Measurements from ENCODE around the gene MYLK2. TPM values are rescaled to one million over a fixed set of nuclear protein-coding genes. Genes with fewer than 3 reads are reported as not detected.

MYLK2 gene

GRCh38 chr20:31877684-31878083, 58.5 kb downstream of the MYLK2 start:
- Histone ChIP-seq H3K27me3 (ENCODE audit: insufficient read depth, low read length, poor library complexity) (no peaks in the 10 kb centered on the region), H3K4me3 (ENCODE audit: low read length) (no peak overlapping the region), H3K79me1 (ENCODE audit: low read length) (no peaks in the 10 kb centered on the region), H2BK15ac (replicated peaks; ENCODE audit: low read depth) (no peak overlapping the region), H3K36me3 (ENCODE audit: control insufficient read depth, insufficient read depth, low read length) (no peaks in the 10 kb centered on the region), H3K4ac (ENCODE audit: low read depth, low read length) (no peak overlapping the region), H2BK5ac (ENCODE audit: low read length) (no peak overlapping the region), H3K79me2 (ENCODE audit: control insufficient read depth, insufficient read depth, low read length) (no peaks in the 10 kb centered on the region), H4K5ac (ENCODE audit: low read length) (no peak overlapping the region), H3K56ac (ENCODE audit: low read length) (no peak overlapping the region), H4K8ac (ENCODE audit: low read depth, low read length) (no peak overlapping the region), H3K27ac (ENCODE audit: low read depth, low read length) (no peak overlapping the region), H3K9ac (ENCODE audit: low read length) (no peak overlapping the region), H3K23ac (ENCODE audit: low read length) (no peak overlapping the region), H2AK5ac (ENCODE audit: low read length) (no peak overlapping the region), H3K18ac (ENCODE audit: low read length) (no peak overlapping the region), H2BK120ac (ENCODE audit: low read depth, low read length) (no peak overlapping the region), H3K4me2 (ENCODE audit: low read length) (no peak overlapping the region), H3K4me1 (ENCODE audit: control insufficient read depth, low read depth, low read length) (no peaks in the 10 kb centered on the region)
- no peak for DNase-seq

- peak overlapping the region; percentile 87 for H3K56ac ChIP-seq (ENCODE audit: low read length)
These were observed 60.2 kb downstream of the MYLK2 start for GRCh38 chr20:31879143-31879987.

GRCh38 chr20:31881945-31882344, 62.8 kb downstream of the MYLK2 start:
- Histone ChIP-seq H3K4ac (ENCODE audit: low read depth, low read length) (no peak overlapping the region), H3K79me1 (ENCODE audit: low read length) (no peaks in the 10 kb centered on the region), H4K5ac (ENCODE audit: low read length) (no peak overlapping the region), H4K8ac (ENCODE audit: low read depth, low read length) (no peak overlapping the region), H3K4me3 (ENCODE audit: low read length) (no peak overlapping the region), H2AK5ac (ENCODE audit: low read length) (no peak overlapping the region), H3K27ac (ENCODE audit: low read depth, low read length) (no peak overlapping the region), H3K56ac (ENCODE audit: low read length) (no peak overlapping the region), H3K4me2 (ENCODE audit: low read length) (no peak overlapping the region), H3K79me2 (ENCODE audit: control insufficient read depth, insufficient read depth, low read length) (no peaks in the 10 kb centered on the region), H3K9ac (ENCODE audit: low read length) (no peak overlapping the region), H2BK120ac (ENCODE audit: low read depth, low read length) (no peak overlapping the region), H3K18ac (ENCODE audit: low read length) (no peak overlapping the region), H3K4me1 (ENCODE audit: control insufficient read depth, low read depth, low read length) (no peaks in the 10 kb centered on the region), H2BK15ac (replicated peaks; ENCODE audit: low read depth) (no peak overlapping the region), H3K36me3 (ENCODE audit: control insufficient read depth, insufficient read depth, low read length) (no peaks in the 10 kb centered on the region), H2BK5ac (ENCODE audit: low read length) (no peak overlapping the region), H3K27me3 (ENCODE audit: insufficient read depth, low read length, poor library complexity) (no peaks in the 10 kb centered on the region), H3K23ac (ENCODE audit: low read length) (no peak overlapping the region)
- no CpG with 5 or more reads among the region's 5 CpGs for WGBS (ENCODE audit: extremely low coverage, insufficient coverage, low lambda C conversion rate)
- DNase-seq = no peak

More at GRCh38 chr20:31879143-31879987, 60.2 kb downstream of the MYLK2 start:
- H3K79me1 ChIP-seq (ENCODE audit: low read length) = no peaks in the 10 kb centered on the region
- peak overlapping the region; percentile 89 for H3K4me2 ChIP-seq (ENCODE audit: low read length)
- no peak overlapping the region for H3K23ac ChIP-seq (ENCODE audit: low read length)
- H3K18ac ChIP-seq (ENCODE audit: low read length) = no peak overlapping the region
- no peaks in the 10 kb centered on the region for H3K36me3 ChIP-seq (ENCODE audit: control insufficient read depth, insufficient read depth, low read length)
- H2BK15ac ChIP-seq (replicated peaks; ENCODE audit: low read depth) = no peak overlapping the region
- H4K5ac ChIP-seq (ENCODE audit: low read length) = no peak overlapping the region
- peak overlapping the region; percentile 51 for H3K4me3 ChIP-seq (ENCODE audit: low read length)
- H2AK5ac ChIP-seq (ENCODE audit: low read length) = no peak overlapping the region
- H3K4me1 ChIP-seq (ENCODE audit: control insufficient read depth, low read depth, low read length) = no peaks in the 10 kb centered on the region
- no peak overlapping the region for H4K8ac ChIP-seq (ENCODE audit: low read depth, low read length)
- no peak overlapping the region for H3K27ac ChIP-seq (ENCODE audit: low read depth, low read length)
- H3K79me2 ChIP-seq (ENCODE audit: control insufficient read depth, insufficient read depth, low read length) = no peaks in the 10 kb centered on the region
- H2BK120ac ChIP-seq (ENCODE audit: low read depth, low read length) = no peak overlapping the region
- peak; percentile 99 for DNase-seq
- H3K4ac ChIP-seq (ENCODE audit: low read depth, low read length) = no peak overlapping the region
- no peak overlapping the region for H2BK5ac ChIP-seq (ENCODE audit: low read length)
- peak overlapping the region; percentile 76 for H3K9ac ChIP-seq (ENCODE audit: low read length)
- no CpG with 5 or more reads among the region's 45 CpGs for WGBS (ENCODE audit: extremely low coverage, insufficient coverage, low lambda C conversion rate)
- H3K27me3 ChIP-seq (ENCODE audit: insufficient read depth, low read length, poor library complexity) = no peaks in the 10 kb centered on the region

- Histone ChIP-seq H3K79me2 (ENCODE audit: control insufficient read depth, insufficient read depth, low read length) (no peaks in the 10 kb centered on the region), H2BK120ac (ENCODE audit: low read depth, low read length) (no peak overlapping the region), H3K56ac (ENCODE audit: low read length) (no peak overlapping the region), H2BK15ac (replicated peaks; ENCODE audit: low read depth) (no peak overlapping the region), H3K4me3 (ENCODE audit: low read length) (no peak overlapping the region), H3K23ac (ENCODE audit: low read length) (no peak overlapping the region), H3K27me3 (ENCODE audit: insufficient read depth, low read length, poor library complexity) (no peaks in the 10 kb centered on the region), H3K4me2 (ENCODE audit: low read length) (no peak overlapping the region), H3K9ac (ENCODE audit: low read length) (no peak overlapping the region), H3K27ac (ENCODE audit: low read depth, low read length) (no peak overlapping the region), H4K8ac (ENCODE audit: low read depth, low read length) (no peak overlapping the region), H4K5ac (ENCODE audit: low read length) (no peak overlapping the region), H3K18ac (ENCODE audit: low read length) (no peak overlapping the region), H3K79me1 (ENCODE audit: low read length) (no peaks in the 10 kb centered on the region), H3K4me1 (ENCODE audit: control insufficient read depth, low read depth, low read length) (no peaks in the 10 kb centered on the region), H3K36me3 (ENCODE audit: control insufficient read depth, insufficient read depth, low read length) (no peaks in the 10 kb centered on the region), H3K4ac (ENCODE audit: low read depth, low read length) (no peak overlapping the region), H2AK5ac (ENCODE audit: low read length) (no peak overlapping the region), H2BK5ac (ENCODE audit: low read length) (no peak overlapping the region)
- no peak for DNase-seq
These were observed 64.7 kb downstream of the MYLK2 start for GRCh38 chr20:31883829-31884228.

Small RNAs within 50 kb of the gene (small RNA-seq; reads per million reads assigned to genes)
- gene AL160175.1 (ENCODE audit: insufficient read depth) = not detected

All from mesendoderm (in vitro differentiated cells).